GM12872 (cell line): ENCODE measurements around the gene MOB1A.

Experiments used
- TF ChIP-seq, protein P1 (sequence below): IDR thresholded peaks from 3 replicates; pipeline ENCODE4 v1.5.1; 2011; ENCODE audit warnings: low read depth, mild to moderate bottlenecking, low read length, moderate library complexity; ENCODE audit not compliant: insufficient read depth

The MOB1A gene

DNA sequence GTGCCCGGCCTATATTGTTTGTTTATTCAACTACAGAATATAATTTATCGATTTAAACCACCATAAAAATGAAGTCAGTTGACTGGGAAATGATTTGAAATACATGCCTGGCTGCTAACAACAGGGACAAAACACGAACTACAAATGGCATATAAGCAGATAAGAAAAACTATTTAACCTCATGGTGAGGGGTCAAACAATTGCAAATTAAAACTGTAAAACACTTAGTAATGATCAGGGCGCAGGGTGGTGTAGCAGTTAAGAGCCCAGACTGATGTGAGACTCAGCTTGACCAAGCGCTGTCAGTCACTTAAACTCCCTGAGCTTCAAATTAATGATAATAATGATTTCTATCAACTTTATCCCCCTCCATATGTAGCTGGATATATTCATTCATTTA, 26.4 kb upstream of the MOB1A start:
- TF ChIP-seq, protein P1, sequence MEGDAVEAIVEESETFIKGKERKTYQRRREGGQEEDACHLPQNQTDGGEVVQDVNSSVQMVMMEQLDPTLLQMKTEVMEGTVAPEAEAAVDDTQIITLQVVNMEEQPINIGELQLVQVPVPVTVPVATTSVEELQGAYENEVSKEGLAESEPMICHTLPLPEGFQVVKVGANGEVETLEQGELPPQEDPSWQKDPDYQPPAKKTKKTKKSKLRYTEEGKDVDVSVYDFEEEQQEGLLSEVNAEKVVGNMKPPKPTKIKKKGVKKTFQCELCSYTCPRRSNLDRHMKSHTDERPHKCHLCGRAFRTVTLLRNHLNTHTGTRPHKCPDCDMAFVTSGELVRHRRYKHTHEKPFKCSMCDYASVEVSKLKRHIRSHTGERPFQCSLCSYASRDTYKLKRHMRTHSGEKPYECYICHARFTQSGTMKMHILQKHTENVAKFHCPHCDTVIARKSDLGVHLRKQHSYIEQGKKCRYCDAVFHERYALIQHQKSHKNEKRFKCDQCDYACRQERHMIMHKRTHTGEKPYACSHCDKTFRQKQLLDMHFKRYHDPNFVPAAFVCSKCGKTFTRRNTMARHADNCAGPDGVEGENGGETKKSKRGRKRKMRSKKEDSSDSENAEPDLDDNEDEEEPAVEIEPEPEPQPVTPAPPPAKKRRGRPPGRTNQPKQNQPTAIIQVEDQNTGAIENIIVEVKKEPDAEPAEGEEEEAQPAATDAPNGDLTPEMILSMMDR, result no peak

DNA sequence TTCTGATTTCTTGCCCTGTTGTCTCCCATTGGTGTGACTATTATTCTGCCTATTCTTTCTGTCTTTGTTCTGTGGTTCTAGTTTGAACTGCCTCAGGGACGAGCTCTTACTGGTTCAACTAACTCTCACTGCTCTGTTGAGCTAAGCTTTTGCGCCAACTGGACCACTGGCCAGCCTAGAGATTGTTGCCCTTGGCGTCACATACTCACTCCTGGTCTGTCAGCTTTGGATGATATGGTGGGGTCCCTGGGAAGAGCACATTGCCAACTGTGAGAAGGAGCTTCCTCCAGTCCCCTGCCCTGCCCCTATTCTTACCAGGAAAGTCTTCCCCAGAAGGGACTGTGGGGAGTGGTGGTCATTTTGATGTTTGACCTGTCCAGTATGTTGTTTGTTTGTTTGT, 25.8 kb upstream of the MOB1A start:
- TF ChIP-seq, protein P1, result no peak

DNA sequence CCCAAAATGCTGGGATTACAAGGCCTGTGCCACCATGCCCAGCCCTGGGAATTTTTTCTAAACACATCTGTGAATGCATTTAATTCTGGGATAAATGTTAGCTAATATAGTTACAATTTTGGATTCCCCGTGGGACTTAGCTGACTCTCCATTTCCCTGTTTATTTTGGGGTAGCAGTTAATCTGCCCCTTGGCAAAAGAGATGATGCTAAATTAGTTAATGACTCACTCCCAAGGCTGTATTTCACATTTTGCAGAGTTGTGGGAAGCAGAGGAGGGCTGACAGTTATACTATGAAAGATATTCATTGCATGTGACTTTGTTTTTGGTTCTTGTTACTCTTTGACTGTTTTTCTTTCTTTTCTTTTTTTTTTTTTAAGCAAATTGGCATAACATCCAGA, 22.9 kb upstream of the MOB1A start:
- TF ChIP-seq, protein P1, result no peak

DNA sequence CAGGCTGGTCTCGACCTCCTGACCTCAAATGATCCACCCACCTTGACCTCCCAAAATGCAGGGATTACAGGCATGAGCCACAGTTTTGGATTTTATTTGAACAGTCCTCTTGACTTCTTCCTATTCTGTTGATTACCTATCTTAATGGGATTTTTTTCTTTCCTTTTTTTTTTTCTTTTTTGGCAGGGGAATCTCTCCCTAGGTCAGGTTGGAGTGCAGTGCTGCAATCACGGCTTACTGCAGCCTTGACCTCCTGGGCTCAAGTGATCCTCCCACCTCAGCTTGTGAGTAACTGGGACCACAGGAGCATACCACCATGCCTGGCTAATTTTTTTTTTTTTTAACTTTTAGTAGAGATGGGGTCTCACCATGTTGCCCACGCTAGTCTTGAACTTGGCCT, 22.5 kb upstream of the MOB1A start:
- TF ChIP-seq, protein P1, result no peak

DNA sequence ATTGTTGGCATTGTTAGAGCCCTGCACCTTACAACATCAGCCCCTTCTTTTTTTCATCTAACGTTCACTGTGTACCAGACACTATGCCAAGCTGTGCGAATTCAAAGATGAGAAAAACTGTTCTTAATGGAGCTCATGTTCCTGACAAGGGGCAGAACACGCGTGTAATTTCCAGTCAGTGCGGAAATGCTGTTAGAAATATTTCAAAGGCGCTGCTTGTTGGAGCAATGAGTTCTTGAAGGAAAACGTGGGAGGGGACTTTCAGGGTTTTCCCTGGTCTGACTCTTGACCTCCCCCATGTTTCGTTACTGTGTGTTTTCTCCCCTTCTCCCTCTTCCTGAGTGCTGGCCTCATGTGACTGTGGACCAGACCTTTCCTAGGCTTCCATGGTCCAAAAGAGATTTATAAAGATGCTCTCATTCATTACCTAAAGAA, 21.2 kb upstream of the MOB1A start:
- TF ChIP-seq, protein P1, result no peak

DNA sequence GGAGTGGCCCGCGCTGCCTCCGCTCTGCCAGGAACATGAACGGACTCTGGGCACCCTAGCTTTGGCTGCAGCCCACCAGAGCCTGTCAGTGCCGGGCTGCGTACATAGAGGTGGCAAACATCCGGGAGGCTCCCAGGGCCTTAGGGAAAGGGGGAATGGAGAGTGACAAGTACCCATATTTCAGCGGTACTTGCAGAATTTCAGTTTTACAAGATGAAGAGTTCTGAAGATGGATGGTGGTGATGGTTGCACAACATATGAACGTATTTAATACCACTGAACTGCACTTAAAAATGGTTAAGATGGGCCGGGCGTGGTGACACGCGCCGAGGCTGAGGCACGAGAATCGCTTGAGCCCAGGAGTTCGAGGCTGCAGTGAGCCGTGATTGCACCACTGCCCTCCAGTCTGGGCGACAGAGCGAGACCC, 20.6 kb upstream of the MOB1A start:
- TF ChIP-seq, protein P1, result no peak

DNA sequence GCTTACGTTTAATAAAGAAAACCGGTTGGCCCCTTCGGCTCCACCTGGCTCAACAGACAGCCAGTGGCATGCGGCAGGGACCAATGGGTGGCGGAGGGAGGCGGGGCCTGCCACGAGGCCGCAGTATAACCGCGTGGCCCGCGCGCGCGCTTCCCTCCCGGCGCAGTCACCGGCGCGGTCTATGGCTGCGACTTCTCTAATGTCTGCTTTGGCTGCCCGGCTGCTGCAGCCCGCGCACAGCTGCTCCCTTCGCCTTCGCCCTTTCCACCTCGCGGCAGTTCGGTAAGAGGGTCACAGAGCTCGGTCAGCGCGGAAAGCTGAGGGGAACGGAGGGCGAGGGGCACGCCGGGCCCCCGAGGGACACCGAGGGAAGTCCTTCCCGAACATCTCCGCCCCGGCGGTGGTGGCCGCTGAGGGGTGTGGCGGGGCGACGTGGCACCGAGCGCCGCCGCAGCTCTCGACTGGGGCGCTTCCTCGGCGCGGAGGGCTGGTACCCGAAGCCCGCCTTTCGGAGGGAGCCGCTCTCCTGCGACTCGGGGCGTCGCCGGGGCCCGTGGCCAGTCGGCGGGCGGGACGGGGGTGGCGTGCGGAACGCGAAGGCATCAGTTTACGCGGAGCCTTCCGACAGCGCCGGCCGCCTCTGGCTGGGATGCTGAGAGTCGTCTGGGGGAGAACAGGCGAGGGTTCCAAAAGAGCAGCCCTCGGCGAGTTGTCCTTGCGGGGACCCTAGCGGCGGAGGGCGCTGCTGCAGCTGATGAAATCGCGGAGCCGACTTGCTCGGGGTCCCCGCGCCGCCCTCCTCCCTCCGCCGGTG, 20.0 kb upstream of the MOB1A start, which contains the start of gene MTHFD2:
MTHFD2 (plus strand) TSS at position 155 of the 814 bp plus-strand sequence; CDS start at position 182, 27 bp downstream.
- TF ChIP-seq, protein P1, result peak; percentile 91
